SHP77 treated with DMSO at 0.1 percent for 48 hours (cell line): ENCODE measurements around the gene KIF13A.
"Not testable (repeated sequence)": the region's sequence is repeated elsewhere in the genome, so short reads cannot be mapped to it uniquely, and the experiment has no call there.

Source experiments
- DNase-seq: peaks from one replicate; lab custom pipeline; 2025; lab: John Stamatoyannopoulos, UW

KIF13A gene

DNA sequence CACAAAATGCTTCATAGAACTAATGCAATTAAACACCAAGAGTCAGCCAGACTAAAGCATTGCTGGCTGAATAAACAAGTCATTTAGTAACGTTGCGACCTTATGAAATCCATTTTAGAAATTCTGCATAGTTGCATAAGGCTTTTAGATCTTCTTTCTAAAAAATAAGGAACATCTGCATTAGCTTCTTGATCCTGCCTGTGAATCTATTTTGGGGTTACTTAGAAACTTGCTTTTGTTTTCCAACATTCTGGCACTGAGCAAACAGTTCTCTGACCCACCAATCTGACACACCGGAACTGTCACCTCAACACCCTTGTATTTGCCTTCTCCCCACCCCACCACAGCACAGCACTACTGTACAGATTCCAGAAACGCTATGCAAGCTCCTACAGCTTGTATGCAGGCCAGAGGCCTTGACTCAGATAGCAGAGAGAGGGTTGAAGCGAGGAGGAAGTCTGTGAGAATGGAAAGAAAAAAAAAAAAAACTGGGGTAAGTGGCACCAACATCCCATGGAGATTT lies 55.0 kb downstream of the KIF13A start:
- no peak for DNase-seq

DNA sequence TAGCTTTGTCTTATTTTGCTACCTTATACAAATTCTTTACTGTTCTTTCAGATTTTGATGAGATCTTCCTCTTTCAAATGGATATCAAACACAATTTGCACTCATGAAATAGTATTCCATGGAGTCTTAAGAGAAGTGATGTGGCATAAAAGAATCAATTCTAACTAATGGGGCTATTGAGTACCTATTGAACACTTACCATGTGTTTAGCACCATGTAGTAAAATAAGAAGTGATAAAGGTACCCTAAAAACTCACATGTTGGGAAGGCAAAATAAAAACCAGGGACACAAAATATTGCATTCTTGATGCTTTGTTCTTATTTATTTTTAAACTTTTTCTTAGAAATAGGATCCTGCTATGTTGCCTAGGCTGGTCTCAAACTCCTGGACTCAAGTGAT lies 56.2 kb downstream of the KIF13A start:
- DNase-seq = no peak

DNA sequence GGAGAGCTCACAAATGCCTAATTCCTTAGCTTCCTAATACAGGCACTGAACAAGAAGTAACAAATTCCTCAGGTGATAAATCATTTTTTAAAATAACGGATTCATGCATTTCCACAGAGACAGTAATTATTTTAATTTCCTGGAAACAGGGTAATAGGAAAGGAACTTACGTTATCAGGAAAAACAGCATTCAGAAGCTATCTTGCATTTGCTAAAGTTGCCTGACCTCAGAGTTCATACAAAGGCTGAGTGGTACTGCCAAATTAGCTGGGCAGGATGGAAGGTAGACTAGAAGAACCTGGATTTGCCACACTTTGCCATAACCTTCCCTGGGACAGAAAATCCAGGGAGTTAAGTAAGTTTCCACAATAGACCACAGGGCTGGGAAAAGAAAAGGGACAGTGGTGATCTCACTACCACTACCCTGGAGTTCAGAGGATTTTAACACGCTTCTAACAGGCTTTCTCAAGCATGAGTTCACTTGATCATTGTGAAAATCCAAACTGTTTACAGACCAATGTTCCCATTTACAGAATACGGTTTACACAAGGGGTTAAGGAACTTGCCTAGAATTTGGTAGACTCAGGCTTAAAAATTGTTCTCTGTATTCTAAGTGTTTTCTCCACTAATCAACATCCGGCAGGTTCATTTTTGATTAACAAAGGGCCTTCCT lies 57.0 kb downstream of the KIF13A start:
- no peak for DNase-seq

DNA sequence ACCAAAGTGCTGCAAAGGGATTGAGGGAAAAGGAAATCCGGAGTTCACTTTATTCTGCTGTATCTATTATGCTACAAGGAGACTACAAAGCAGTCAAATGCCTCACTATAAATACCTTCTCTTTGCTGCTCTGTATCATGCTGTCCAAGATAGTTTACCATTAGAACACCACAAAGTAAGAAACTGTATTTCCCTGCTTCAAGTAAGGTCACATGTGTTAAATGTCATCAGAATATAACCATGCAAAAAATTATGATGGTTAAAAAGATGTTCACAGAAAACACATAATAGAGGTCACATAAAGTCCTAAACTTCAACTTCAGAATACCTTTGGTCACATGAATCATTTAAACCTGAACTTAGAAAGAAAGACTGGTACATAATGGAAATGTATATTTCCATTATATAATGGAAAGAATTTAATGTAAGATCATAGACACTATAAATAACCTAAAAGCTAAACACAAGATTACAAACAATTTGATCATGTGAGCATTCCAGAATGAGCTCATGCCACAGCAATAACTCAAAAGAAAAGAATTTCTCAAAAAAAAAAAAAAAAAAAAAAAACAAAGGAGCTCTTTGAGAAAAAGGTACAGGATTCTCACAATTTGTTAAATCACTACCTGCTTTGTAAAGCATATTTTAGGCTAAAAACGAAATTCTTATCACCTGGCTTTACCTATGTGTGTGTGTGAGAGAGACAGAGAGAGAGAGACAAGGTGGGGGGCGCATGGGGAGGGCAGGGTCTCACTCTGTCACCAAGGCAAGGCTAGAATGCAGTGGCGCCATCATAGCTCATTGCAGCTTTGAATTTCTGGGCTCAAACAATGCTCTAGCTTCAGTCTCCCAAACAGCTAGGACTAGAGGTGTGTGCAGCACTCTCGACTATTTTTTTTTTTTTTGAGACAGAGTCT lies 58.7 kb downstream of the KIF13A start:
- no peak for DNase-seq

DNA sequence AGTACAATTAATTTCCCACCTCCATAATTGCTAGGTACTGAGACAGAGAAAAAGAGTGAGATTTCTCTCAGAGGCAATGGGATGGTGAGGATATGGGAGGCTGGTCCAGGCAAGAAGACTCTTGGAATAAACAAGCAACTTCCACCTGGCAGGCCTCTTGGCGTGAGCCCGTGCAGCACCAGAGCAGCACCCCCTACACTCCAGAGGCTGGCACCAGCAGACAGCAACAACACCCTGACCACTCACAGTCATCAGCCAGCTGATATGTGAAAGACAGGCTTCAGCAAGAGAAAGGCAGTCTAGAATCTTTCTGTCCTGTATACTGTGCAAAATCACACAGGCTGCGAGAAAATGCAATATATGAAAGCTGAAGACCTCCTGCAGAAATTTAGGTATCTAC lies 59.7 kb downstream of the KIF13A start:
- DNase-seq = no peak

DNA sequence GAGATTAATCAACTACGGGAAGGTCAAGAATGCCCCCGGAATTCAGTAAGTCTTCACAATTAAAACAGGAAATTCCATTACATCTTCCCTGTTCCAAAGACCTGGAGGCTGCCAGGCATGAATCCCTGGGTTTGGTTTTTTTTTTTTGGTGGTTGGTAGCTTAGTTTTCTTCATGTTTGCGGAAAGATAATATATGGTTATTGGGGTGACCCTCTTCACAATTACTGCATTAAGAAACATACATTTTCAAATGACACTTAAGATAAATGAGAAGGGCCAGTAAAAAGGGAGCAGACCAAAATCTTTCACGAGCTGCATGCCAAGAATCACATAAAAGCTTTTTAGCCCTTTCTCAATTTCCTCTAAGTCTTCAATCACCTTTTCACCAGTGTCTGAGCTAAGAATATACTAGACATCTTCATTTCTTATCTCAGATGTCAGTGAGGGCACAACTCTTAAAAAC lies 64.0 kb downstream of the KIF13A start:
- DNase-seq = no peak

DNA sequence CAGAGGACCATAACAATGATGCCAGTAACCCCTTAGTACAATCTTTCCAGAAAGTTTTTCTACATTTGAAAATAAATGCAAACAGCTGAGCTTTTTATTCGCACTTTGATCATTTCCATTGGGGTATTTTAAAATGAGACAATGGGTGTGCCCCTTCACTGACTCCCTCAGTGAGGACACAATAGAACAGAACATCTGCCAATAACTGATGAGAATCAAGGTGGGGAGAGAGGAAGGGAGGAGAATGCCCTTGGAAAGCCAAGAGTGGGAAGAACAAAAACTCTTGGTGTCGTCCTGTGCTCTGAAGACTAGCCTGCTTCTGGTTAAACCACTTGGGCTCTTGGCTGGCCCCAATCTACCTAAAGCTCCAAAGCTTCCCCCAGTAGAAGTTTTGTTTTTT lies 66.0 kb downstream of the KIF13A start:
- no peak for DNase-seq

DNA sequence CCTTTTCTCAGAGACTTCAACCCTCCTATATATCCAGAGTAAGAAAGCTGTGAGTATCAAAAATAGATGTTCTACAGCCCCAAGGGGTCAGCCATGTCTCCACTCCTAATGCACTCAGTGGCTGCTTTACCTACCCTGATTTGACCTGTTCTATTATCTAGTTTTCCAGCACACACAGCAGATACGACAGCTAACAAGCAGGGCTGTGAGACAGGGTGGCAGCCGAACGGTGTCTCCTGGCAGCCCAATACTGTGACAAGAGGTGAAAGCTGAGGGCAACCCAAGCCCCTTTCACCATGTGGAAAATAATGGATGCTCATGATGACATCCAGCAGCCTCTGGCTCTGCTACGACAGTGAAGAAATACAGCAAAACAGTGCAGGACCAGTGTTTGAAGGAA lies 67.9 kb downstream of the KIF13A start:
- DNase-seq = no peak

DNA sequence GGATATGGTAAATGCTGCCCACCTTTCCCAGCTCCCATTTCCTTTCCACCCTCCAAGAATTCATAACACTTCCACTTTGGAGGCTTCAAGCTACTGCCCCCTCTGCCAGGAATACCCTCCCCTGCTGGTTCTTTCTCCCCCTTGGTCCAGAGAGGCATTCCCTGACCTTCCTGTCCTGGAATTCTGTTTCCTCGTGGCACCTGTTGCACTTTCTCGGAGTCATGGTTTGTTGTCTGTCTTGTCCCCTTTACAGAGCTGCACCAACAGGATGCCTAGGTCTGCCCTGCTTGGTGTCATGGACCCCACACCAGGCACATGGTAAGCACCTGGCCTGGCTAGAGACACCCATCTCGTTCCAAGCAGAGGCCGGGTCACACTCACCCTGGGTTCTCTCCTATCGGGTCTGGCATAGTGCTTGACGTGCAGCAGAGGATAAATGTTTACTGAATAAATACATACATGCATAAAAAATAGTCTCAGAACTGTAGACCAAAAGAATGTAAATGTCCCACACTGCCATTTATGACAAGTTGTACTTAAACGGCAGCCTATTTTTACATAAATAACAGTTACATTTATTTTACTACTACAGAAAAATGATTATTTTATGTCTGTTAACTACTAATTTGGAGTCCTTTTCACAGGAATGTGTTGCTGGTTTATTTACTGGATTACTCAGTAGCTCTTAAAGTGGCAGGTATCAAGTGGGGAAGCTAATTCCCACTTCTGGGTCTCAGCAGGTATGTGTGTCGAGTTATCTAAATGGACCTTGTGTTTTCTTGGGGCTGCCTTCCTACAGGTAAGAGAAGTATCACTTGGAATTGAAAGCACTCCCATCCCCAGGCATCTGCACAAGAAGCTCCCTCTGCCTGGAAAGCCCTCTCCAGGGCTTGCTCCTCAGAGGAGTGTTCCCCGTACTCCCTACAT lies 69.3 kb downstream of the KIF13A start:
- DNase-seq = no peak

DNA sequence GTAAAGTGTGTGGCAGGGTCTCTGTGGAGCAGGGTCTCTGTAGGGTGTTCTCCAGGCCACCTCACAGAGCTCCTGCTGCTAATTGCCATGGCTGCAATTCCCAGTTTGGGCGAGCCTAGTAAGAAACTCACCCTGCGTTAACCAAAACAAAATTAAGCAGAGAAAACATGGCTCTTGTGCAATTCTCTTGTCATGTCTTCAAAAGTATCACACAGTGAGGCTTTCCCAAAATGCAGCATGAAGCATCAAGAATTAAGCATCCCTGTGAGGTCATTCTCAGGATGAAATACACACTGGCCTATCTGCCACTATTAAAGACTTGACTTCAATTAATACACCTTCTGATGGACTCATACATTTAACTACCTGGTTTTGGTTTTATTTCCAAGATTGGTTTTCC lies 72.8 kb downstream of the KIF13A start:
- no peak for DNase-seq

DNA sequence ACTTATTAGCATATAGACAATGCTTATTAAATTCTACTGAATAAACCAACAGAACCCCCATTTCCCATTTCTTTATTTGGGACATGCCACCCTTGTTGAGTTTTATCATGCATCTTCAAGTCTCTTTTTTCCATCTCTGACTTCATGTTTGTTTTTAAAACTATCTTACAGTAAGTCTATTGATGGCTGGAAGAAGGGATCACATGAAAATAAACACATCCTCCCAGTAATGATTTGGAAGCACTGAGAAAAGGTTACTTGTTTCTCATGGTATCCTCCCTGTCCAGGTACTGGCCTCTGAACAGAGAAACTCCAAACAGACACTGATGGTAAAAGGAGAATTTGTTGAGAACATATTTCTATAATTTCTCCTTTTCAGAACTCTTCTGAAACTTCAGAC lies 74.9 kb downstream of the KIF13A start:
- no peak for DNase-seq

DNA sequence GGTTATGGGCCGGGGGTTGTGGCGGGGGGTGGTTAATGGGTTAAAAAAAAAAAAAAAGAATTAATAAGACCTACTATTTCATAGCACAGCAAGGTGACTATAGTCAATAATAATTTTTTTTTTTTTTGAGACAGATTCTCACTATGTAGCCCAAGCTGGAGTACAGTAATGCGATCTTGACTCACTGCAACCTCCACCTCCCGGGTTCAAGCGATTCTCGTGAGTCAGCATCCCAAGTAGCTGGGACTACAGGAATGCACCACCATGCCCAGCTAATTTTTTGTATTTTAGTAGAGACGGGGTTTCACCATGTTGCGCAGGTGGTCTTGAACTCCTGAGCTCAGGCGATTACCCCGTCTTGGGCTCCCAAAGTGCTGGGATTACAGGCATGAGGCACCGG lies 75.8 kb downstream of the KIF13A start:
- not testable (repeated sequence) for DNase-seq

DNA sequence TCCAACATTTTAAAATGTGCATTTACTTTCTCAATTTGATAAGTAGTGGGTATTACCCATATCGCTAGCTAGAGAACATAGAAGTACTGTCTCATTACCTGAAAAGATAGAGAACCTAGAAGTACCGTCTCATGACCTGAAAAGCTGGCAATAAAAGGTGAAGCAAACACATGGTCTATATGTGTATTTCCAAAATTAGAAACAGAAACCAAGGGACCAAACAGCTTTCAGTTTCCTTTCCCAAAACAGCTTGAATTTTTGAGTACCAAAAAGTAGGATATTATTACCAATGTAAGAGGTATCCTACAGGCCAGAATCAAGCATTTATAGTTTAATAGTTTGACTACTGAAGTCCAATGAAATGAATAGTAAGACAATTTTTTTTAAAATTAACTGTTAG lies 77.2 kb downstream of the KIF13A start:
- DNase-seq = no peak

DNA sequence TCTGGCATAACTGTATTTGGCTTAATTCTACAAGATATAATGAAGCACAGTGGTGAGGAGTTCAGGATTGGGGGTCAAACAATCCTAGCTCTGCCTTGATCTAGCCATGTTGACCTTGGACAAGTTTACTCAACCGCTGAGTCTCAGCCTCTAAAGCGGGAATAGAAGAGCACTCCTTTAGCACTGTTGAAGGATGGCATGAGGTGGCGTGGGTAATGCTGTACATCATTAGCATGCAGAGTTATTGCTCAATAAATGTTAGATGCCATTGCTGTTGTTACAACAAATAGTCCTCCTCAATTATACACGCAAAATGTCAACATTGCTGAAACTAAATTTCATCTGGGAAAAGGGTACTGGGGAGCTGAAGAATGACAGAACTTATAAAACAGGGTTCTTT lies 78.6 kb downstream of the KIF13A start:
- DNase-seq = no peak

DNA sequence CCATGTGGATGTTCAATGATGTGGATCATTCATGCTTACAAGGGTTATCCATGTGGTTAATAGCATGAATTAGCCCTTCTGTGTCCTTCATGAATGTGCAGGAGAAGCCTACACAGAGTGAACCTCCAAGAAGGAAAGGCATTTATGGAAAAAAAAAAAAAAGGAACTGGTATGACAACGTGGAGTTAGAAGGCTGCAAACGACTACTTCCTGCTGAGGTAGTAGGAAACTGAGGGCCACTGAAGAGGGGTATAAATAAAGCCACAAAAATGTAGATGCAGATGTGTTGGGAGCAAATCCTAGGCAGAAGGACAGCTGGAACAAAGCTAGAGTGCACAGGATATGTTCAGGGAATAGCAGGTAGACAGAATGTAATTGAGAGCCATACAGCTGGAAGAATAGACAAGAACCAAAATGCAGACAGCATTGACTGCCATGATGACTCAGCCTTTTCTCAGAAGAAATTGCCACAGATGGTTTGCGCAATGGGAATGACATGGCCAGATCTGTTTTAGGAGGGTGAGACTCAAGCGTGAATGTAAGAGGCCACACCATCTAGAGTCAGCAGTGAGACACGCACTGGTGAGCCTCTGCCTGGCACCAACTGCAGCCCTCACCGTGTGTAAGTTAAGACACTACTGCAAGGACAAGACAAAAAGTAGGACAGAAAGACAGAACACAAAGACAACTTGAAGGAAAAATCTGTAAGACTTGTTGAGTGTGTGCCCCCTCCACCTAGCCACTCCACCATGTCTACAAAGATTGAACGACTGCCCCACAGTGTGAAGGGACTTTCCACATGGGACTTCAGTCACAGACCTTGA lies 79.8 kb downstream of the KIF13A start:
- DNase-seq = no peak

DNA sequence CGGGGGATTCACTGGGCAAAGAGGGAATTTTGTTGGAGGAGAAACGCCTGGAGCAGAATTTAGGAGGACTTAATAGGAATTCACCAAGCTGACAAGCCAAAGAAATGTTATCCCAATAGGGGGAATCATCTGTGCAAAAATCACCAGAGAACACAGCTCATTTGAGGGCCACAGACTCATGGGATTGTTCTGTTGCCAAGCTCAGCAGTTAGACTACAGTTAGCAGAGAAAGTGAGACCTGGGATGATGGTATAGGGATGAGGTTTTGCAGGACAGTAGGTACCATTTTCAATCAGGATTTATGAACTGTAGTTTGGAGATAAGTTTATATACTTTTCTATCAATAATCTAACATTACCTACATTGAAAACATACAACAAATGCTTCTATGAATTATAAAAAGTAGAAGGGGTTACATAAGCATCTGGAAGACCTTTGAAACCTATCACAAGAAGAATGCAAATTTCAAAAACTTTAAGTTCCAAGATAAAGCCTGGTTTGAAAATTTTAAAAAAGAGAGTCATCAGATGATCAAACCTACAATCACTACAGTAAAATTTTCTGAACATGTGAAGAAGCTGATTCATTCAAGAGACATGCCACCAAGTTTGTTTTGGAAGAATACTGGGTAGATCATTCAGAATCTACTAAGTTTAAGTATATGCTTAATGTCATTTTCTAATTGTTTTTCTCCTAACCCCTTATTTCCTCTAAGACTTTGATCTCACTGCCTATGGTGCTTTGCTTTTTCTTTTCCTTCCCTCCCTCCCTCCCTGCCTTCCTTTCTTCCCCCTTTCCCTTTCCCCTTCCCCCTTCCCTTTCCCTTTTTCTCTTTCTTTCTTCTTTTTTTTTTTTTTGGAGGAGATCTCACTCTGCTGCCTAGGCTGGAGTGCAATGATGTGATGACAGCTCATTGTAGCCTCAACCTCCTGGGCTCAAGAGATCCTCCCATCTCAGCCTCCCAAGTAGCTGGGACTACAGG lies 81.5 kb downstream of the KIF13A start:
- DNase-seq = no peak

DNA sequence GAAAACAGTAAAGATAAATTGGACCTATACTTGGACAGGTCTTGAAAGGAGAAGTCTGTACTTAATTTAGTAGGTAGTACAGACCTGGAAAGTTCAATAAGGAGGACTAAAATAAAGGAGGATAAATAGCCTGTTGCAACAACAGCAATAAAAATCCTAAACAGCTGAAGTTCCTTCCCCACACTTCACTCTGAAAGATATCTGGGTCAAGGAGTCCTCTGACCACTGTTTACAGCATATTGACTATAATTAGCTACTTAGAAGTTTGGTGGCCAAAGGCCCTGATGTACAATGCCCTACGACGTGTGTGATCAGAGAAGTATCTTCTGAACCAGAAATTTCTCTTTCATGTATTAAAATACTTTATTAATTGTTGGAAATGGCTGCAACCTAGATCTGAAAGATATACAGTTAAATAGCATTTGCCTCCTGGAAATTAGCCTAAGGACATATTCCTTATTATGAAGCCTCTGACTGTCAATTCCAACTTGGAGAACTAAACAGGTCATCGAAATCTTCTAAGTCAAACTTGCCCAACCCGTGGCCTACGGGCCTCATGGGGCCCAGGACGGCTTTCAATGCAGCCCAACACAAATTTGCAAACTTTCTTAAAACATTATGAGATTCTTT lies 82.8 kb downstream of the KIF13A start:
- no peak for DNase-seq

DNA sequence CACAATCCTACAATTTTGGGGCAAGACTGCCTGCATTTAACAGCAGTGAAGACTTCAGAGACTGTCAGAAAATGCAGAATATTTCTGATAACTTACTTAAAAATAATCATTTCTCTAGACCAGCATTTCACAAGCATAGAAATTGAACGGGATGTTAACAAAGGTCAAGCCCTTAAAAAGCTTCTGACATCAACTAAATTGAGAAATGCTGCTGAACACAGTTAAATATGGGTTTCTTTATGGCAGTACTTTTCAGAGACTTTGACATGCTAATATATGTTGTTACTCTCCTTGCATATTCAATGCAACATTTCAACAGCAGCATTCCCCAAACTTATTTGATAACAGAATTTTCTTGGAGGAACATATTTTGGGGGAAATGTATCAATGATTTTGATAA lies 84.5 kb downstream of the KIF13A start:
- no peak for DNase-seq

DNA sequence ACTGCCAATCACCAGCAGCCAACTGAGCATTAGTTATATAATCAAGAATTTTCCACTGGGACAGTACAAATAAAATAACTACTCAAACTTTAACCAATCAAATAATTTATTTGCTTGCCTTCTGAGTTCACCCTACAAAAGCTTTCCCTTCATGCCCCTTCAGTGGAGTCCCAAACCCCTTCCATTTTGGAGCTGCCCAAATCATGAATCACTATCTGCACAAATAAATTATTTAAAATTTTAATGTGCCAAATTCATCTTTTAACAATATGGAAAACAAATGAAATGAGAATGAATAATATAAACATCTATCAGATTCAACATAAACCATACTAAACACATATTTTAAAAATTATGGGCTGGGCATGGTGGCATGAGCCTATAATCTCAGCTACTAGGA lies 85.9 kb downstream of the KIF13A start:
- DNase-seq = no peak

DNA sequence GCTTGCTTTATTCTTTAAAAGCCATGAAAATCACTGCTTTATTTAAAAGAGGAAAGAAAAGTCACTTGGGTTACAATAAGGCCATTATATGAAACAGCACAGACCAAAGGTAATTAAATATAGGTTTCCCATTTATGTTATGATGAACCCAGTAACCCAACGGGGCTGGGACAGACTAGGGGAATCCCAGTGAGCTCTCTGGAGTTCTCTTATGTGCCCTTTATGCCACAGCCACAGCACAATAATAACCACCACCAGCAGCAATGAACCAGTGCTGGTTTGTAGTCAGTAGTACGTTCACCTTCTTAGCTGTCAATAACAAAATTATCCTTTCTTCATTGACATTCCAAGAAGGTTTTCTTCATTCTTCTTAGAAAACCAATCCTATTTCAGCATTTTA lies 87.4 kb downstream of the KIF13A start:
- no peak for DNase-seq
